Peyer's patch (tissue), 4 donors: ENCODE data around the gene CRADD. TPM values are rescaled to one million over a fixed set of nuclear protein-coding genes. Genes with fewer than 3 reads are reported as not detected.

Source experiments
- DNase-seq, 3 donors: peaks; one replicate each; pipeline ENCODE4 v3.0.0-alpha.2; 2017 to 2019
- H3K27ac ChIP-seq, 4 donors: fragments of 200-600 bp; sonication (generic); one replicate each; pipeline ENCODE4 v1.5.1; 2016 to 2019
- H3K27me3 ChIP-seq, 2 donors: fragments of 200-600 bp; sonication (generic); one replicate each; pipeline ENCODE4 v1.5.1; 2019
- H3K36me3 ChIP-seq, 3 donors: fragments of 200-600 bp; sonication (generic); one replicate each; pipeline ENCODE4 v1.5.1; 2016 to 2019
- H3K4me1 ChIP-seq, 4 donors: fragments of 200-600 bp; sonication (generic); one replicate each; pipeline ENCODE4 v1.5.1; 2016 to 2019
- H3K4me3 ChIP-seq, 4 donors: fragments of 200-600 bp; sonication (generic); 1 replicate in 3 of 4; 2 replicates in 1 of 4; pipeline ENCODE4 v1.5.1; 2016 to 2019; ENCODE audit warnings: mild to moderate bottlenecking in 1 of 4
- H3K9me3 ChIP-seq, 4 donors: fragments of 200-600 bp; sonication (generic); one replicate each; pipeline ENCODE4 v1.5.1; 2016 to 2019; ENCODE audit warnings: mild to moderate bottlenecking in 1 of 4
- CTCF ChIP-seq, 6 experiments: fragments of 450-650 bp in 4 of 6; fragments of 200-600 bp in 2 of 6; sonication (generic) in 1 of 6; IDR thresholded peaks; one replicate each; pipeline ENCODE4 v1.5.1; 2017 to 2019; ENCODE audit warnings: antibody characterized with exemption in 6 of 6, mild to moderate bottlenecking in 3 of 6, moderate library complexity in 1 of 6
- POLR2A ChIP-seq, 2 donors: fragments of 450-650 bp; IDR thresholded peaks; one replicate each; pipeline ENCODE4 v1.5.1; 2017; ENCODE audit warnings: antibody characterized with exemption in 2 of 2, mild to moderate bottlenecking in 2 of 2, moderate library complexity in 2 of 2
- total RNA-seq, 4 donors: library from RNA; depleted of rRNA; stranded (reverse); fragments of >200 nt; gene quantifications; one replicate each; pipeline ENCODE4 v1.1.0, GENCODE V29; 2016

The CRADD gene
- total RNA-seq, 4 donors from 2014 or later: 66.3 to 128 (median 89.4) TPM

- no peaks in the 10 kb centered on the region for H3K27me3 ChIP-seq
- no peak overlapping the region for H3K4me3 ChIP-seq
- DNase-seq: peak in 2 of 3 donors; percentile 57 to 81
- no peak overlapping the region for H3K27ac ChIP-seq
- H3K36me3 ChIP-seq: no peaks in the 10 kb centered on the region
- H3K9me3 ChIP-seq: no peaks in the 10 kb centered on the region
- H3K4me1 ChIP-seq: no peaks in the 10 kb centered on the region
- TF ChIP-seq POLR2A (IDR thresholded peaks at IDR 0.05): no peak
- TF ChIP-seq CTCF (IDR thresholded peaks at IDR 0.05): peak in 2 of 6 experiments; percentile 23 to 38
These were observed 231.8 kb downstream of the CRADD start for GRCh38 chr12:93908846-93909567.

- no peak for DNase-seq
- no peak for TF ChIP-seq POLR2A (IDR thresholded peaks at IDR 0.05)
- no peak for TF ChIP-seq CTCF (IDR thresholded peaks at IDR 0.05)
- Histone ChIP-seq H3K27me3 (no peaks in the 10 kb centered on the region), H3K36me3 (no peaks in the 10 kb centered on the region), H3K4me1 (no peaks in the 10 kb centered on the region), H3K27ac (no peak overlapping the region), H3K4me3 (no peak overlapping the region), H3K9me3 (no peaks in the 10 kb centered on the region)
These were observed 234.2 kb downstream of the CRADD start for GRCh38 chr12:93911396-93911795.

- Histone ChIP-seq H3K9me3 (no peaks in the 10 kb centered on the region), H3K4me1 (no peaks in the 10 kb centered on the region), H3K4me3 (no peak overlapping the region), H3K27ac (no peak overlapping the region), H3K27me3 (no peaks in the 10 kb centered on the region), H3K36me3 (no peaks in the 10 kb centered on the region)
- TF ChIP-seq POLR2A (IDR thresholded peaks at IDR 0.05): no peak
- TF ChIP-seq CTCF (IDR thresholded peaks at IDR 0.05): no peak
- DNase-seq: no peak
These were observed 235.0 kb downstream of the CRADD start for GRCh38 chr12:93912086-93912733.

- Histone ChIP-seq H3K36me3 (no peaks in the 10 kb centered on the region), H3K4me1 (no peaks in the 10 kb centered on the region), H3K9me3 (no peaks in the 10 kb centered on the region), H3K4me3 (no peak overlapping the region), H3K27ac (no peak overlapping the region), H3K27me3 (no peaks in the 10 kb centered on the region)
- no peak for DNase-seq
- TF ChIP-seq CTCF (IDR thresholded peaks at IDR 0.05) (no peak), POLR2A (IDR thresholded peaks at IDR 0.05) (no peak)
These were observed 236.7 kb downstream of the CRADD start for GRCh38 chr12:93913845-93914244.

- H3K4me3 ChIP-seq: no peak overlapping the region
- TF ChIP-seq POLR2A (IDR thresholded peaks at IDR 0.05) (no peak), CTCF (IDR thresholded peaks at IDR 0.05) (no peak)
- no peaks in the 10 kb centered on the region for H3K27me3 ChIP-seq
- no peaks in the 10 kb centered on the region for H3K4me1 ChIP-seq
- no peaks in the 10 kb centered on the region for H3K36me3 ChIP-seq
- no peaks in the 10 kb centered on the region for H3K9me3 ChIP-seq
- H3K27ac ChIP-seq: no peak overlapping the region
- no peak for DNase-seq
These were observed 237.1 kb downstream of the CRADD start for GRCh38 chr12:93914281-93914680.
